Liver (tissue), 9 donors: ENCODE data around the gene MAPK8. TPM values are rescaled to one million over a fixed set of nuclear protein-coding genes. Genes with fewer than 3 reads are reported as not detected.

ENCODE experiments used
- DNase-seq: peaks from one replicate; pipeline ENCODE4 v3.0.0-alpha.2; 2017; ENCODE audit warnings: low spot score
- H3K27ac ChIP-seq, 2 donors: one replicate each; pipeline ENCODE4 v1.7.0; 2013; ENCODE audit warnings: inconsistent platforms in 2 of 2, low read length in 2 of 2, control low read depth in 1 of 2, low read depth in 1 of 2, mild to moderate bottlenecking in 1 of 2
- H3K27me3 ChIP-seq, 4 donors: one replicate each; pipeline versions ENCODE4 v1.6.1 to v1.7.0; 2013; ENCODE audit warnings: low read length in 3 of 4, inconsistent platforms in 1 of 4, mild to moderate bottlenecking in 1 of 4, moderate library complexity in 1 of 4; ENCODE audit not compliant: control insufficient read depth in 4 of 4, insufficient read depth in 4 of 4
- H3K36me3 ChIP-seq, 4 donors: one replicate each; pipeline versions ENCODE4 v1.6.1 to v1.7.0; 2013; ENCODE audit warnings: low read length in 3 of 4, mild to moderate bottlenecking in 3 of 4, low read depth in 1 of 4, moderate library complexity in 1 of 4; ENCODE audit not compliant: control insufficient read depth in 4 of 4, insufficient read depth in 3 of 4
- H3K4me1 ChIP-seq, 4 donors: one replicate each; pipeline versions ENCODE4 v1.6.1 to v1.7.0; 2013; ENCODE audit warnings: low read length in 3 of 4, mild to moderate bottlenecking in 3 of 4, moderate library complexity in 1 of 4; ENCODE audit not compliant: control insufficient read depth in 4 of 4, insufficient read depth in 4 of 4
- H3K4me3 ChIP-seq, 3 donors: one replicate each; pipeline versions ENCODE4 v1.6.1 to v1.7.0; 2013; ENCODE audit warnings: low read length in 3 of 3, control low read depth in 1 of 3, low read depth in 1 of 3, mild to moderate bottlenecking in 1 of 3
- H3K9ac ChIP-seq, 2 donors: one replicate each; pipeline ENCODE4 v1.7.0; 2013; ENCODE audit warnings: low read length in 2 of 2, mild to moderate bottlenecking in 2 of 2, moderate library complexity in 2 of 2, control low read depth in 1 of 2, low read depth in 1 of 2
- H3K9me3 ChIP-seq, 4 donors: one replicate each; pipeline versions ENCODE4 v1.6.1 to v1.7.0; 2013; ENCODE audit warnings: low read length in 3 of 4; ENCODE audit not compliant: control insufficient read depth in 4 of 4
- EGR1 ChIP-seq, 2 donors: IDR thresholded peaks; 2 replicates each; pipeline ENCODE4 v1.6.1; 2016 to 2018; ENCODE audit warnings: antibody characterized with exemption in 2 of 2, low read depth in 2 of 2
- FOXA1 ChIP-seq: IDR thresholded peaks from 2 replicates; pipeline ENCODE4 v1.6.1; 2016; ENCODE audit warnings: antibody characterized with exemption
- FOXA2 ChIP-seq: IDR thresholded peaks from 2 replicates; pipeline ENCODE4 v1.6.1; 2016; ENCODE audit warnings: antibody characterized with exemption
- GABPA ChIP-seq, 2 donors: IDR thresholded peaks in 1 of 2; conservative IDR thresholded peaks in 1 of 2; 2 replicates each; pipeline ENCODE4 v1.6.1; 2016; ENCODE audit warnings: antibody characterized with exemption in 2 of 2, mild to moderate bottlenecking in 1 of 2, moderate library complexity in 1 of 2
- HNF4A ChIP-seq, 2 donors: conservative IDR thresholded peaks; 2 replicates each; pipeline ENCODE4 v1.6.1; 2016; ENCODE audit warnings: antibody characterized with exemption in 2 of 2, mild to moderate bottlenecking in 2 of 2
- HNF4G ChIP-seq: IDR thresholded peaks from 2 replicates; pipeline ENCODE4 v1.6.1; 2016; ENCODE audit warnings: antibody characterized with exemption
- JUND ChIP-seq, 2 donors: IDR thresholded peaks; 2 replicates each; pipeline ENCODE4 v1.6.1; 2016; ENCODE audit warnings: antibody characterized with exemption in 2 of 2
- NR2F2 ChIP-seq: IDR thresholded peaks from 2 replicates; pipeline ENCODE4 v1.6.1; 2016; ENCODE audit warnings: antibody characterized with exemption
- RAD21 ChIP-seq, 2 donors: IDR thresholded peaks; 2 replicates each; pipeline ENCODE4 v1.6.1; 2016; ENCODE audit warnings: antibody characterized with exemption in 2 of 2, mild to moderate bottlenecking in 2 of 2
- RXRA ChIP-seq, 2 donors: IDR thresholded peaks; 2 replicates each; pipeline ENCODE4 v1.6.1; 2017 to 2018; ENCODE audit warnings: antibody characterized with exemption in 2 of 2, mild to moderate bottlenecking in 1 of 2
- SP1 ChIP-seq: IDR thresholded peaks from 2 replicates; pipeline ENCODE4 v1.6.1; 2018; ENCODE audit warnings: antibody characterized with exemption, mild to moderate bottlenecking
- TAF1 ChIP-seq: conservative IDR thresholded peaks from 2 replicates; pipeline ENCODE4 v1.6.1; 2016; ENCODE audit warnings: antibody characterized with exemption, mild to moderate bottlenecking
- YY1 ChIP-seq: IDR thresholded peaks from 2 replicates; pipeline ENCODE4 v1.6.1; 2016; ENCODE audit warnings: antibody characterized with exemption, mild to moderate bottlenecking
- WGBS: extraction: QIAGEN DNeasy Blood & Tissue Kit; methylation state at CpG from one replicate; pipeline ENCODE4 v1.1.7; 2013; 5-methylcytosine and 5-hydroxymethylcytosine counted together
- polyA plus RNA-seq, 2 donors: library from polyadenylated mRNA; stranded (reverse) in 1 of 2; unstranded in 1 of 2; fragments of 200-250 nt in 1 of 2; fragments of >200 nt in 1 of 2; fragmentation: Nextera tagmentation in 1 of 2; extraction: Ambion mirVana in 1 of 2; gene quantifications; one replicate each; pipeline versions ENCODE4 v1.2.1 to v1.2.3, GENCODE V29; 2013 to 2015
- total RNA-seq, 2 donors: library from RNA; depleted of rRNA; stranded (reverse); fragments of >200 nt; gene quantifications; one replicate each; pipeline ENCODE4 v1.2.3, GENCODE V29; 2014
- TF ChIP-seq, protein P1 (sequence below): IDR thresholded peaks from 2 replicates; pipeline ENCODE4 v1.6.1; 2016; ENCODE audit warnings: antibody characterized with exemption
- TF ChIP-seq, protein P2 (sequence below): IDR thresholded peaks from 2 replicates; pipeline ENCODE4 v1.6.1; 2016; ENCODE audit warnings: antibody characterized with exemption
- TF ChIP-seq, protein P3 (sequence below): IDR thresholded peaks from 2 replicates; pipeline ENCODE4 v1.6.1; 2016; ENCODE audit warnings: antibody characterized with exemption
- TF ChIP-seq, protein P4 (sequence below): fragments of 150-350 bp; IDR thresholded peaks from 2 replicates; pipeline ENCODE4 v1.5.1; 2017; ENCODE audit warnings: improper control_type of control experiment, low read depth, low read length; ENCODE audit not compliant: missing input control
- TF ChIP-seq, protein P5 (sequence below): IDR thresholded peaks from 2 replicates; pipeline ENCODE4 v1.6.1; 2016; ENCODE audit warnings: antibody characterized with exemption, mild to moderate bottlenecking
- donor health status: healthy.
- donor health status: healthy.
- donor health status: healthy.
- donor health status: healthy.
- donor health status: healthy.

The MAPK8 gene
- total and polyA plus RNA-seq, 4 donors, result 14.9 to 51.6 (median 24.8) TPM

DNA sequence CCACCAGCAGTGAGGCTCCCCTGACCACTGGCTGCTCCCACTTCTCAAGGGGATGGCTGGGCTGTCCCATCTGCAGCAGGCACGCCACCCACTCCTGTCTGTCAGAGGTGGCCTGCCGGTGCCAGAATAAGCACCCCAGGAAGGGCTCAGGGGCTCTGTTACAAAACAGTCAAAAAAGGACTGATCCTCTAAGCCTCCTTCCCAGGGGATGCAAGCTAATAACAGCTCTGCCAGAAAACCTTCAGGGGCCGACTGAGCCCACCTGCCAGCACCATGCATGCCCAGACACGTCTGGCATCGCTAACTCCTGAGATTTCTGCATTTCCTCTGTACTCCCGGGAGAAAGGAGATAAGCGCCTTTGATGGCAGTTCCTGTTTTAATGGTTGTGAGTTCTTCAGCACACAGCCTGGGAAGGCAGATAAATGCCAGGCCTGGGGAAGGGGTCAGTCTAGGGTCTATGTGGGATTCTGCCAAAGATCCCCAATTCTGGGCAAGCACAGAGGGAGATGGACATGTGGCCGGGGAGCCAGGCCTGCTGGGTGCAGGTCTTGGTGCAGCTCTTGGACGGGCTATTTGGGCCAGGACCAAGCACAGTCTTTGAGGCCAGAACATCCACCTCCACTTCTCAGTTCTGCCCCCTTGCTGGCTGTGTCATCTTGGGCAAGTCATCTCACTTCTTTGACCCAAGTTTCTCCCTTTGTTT is 170.0 kb downstream of the MAPK8 start:
- Histone ChIP-seq H3K27ac (no peak overlapping the region), H3K27me3 (no peaks in the 10 kb centered on the region), H3K9me3 (no peaks in the 10 kb centered on the region), H3K36me3 (no peaks in the 10 kb centered on the region), H3K4me3 (no peak overlapping the region), H3K4me1 (no peaks in the 10 kb centered on the region), H3K9ac (no peak overlapping the region)
- DNase-seq, result peak; percentile 30
- 69% methylated on average over 9 of the region's 9 CpGs for WGBS
- TF ChIP-seq, protein P1, sequence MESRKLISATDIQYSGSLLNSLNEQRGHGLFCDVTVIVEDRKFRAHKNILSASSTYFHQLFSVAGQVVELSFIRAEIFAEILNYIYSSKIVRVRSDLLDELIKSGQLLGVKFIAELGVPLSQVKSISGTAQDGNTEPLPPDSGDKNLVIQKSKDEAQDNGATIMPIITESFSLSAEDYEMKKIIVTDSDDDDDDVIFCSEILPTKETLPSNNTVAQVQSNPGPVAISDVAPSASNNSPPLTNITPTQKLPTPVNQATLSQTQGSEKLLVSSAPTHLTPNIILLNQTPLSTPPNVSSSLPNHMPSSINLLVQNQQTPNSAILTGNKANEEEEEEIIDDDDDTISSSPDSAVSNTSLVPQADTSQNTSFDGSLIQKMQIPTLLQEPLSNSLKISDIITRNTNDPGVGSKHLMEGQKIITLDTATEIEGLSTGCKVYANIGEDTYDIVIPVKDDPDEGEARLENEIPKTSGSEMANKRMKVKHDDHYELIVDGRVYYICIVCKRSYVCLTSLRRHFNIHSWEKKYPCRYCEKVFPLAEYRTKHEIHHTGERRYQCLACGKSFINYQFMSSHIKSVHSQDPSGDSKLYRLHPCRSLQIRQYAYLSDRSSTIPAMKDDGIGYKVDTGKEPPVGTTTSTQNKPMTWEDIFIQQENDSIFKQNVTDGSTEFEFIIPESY, result no peak
- TF ChIP-seq SP1, result no peak
- no peak for TF ChIP-seq NR2F2
- no peak for TF ChIP-seq RXRA (IDR thresholded peaks at IDR 0.05)
- TF ChIP-seq, protein P2, sequence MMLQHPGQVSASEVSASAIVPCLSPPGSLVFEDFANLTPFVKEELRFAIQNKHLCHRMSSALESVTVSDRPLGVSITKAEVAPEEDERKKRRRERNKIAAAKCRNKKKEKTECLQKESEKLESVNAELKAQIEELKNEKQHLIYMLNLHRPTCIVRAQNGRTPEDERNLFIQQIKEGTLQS, result no peak
- no peak for TF ChIP-seq HNF4G
- no peak for TF ChIP-seq JUND (IDR thresholded peaks at IDR 0.05)
- TF ChIP-seq, protein P3, sequence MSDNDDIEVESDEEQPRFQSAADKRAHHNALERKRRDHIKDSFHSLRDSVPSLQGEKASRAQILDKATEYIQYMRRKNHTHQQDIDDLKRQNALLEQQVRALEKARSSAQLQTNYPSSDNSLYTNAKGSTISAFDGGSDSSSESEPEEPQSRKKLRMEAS, result no peak
- TF ChIP-seq FOXA2, result no peak
- TF ChIP-seq GABPA (IDR thresholded peaks at IDR 0.05 in 1 of 2, conservative IDR thresholded peaks at IDR 0.05 in 1 of 2), result no peak
- no peak for TF ChIP-seq TAF1
- TF ChIP-seq FOXA1, result no peak
- no peak for TF ChIP-seq YY1
- TF ChIP-seq HNF4A (conservative IDR thresholded peaks at IDR 0.05), result no peak
- TF ChIP-seq EGR1 (IDR thresholded peaks at IDR 0.05; ENCODE audit: low read depth in 2 of 2), result no peak
- TF ChIP-seq, protein P4, sequence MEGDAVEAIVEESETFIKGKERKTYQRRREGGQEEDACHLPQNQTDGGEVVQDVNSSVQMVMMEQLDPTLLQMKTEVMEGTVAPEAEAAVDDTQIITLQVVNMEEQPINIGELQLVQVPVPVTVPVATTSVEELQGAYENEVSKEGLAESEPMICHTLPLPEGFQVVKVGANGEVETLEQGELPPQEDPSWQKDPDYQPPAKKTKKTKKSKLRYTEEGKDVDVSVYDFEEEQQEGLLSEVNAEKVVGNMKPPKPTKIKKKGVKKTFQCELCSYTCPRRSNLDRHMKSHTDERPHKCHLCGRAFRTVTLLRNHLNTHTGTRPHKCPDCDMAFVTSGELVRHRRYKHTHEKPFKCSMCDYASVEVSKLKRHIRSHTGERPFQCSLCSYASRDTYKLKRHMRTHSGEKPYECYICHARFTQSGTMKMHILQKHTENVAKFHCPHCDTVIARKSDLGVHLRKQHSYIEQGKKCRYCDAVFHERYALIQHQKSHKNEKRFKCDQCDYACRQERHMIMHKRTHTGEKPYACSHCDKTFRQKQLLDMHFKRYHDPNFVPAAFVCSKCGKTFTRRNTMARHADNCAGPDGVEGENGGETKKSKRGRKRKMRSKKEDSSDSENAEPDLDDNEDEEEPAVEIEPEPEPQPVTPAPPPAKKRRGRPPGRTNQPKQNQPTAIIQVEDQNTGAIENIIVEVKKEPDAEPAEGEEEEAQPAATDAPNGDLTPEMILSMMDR, result no peak

GRCh38 chr10:48477141-48477540 is 170.7 kb downstream of the MAPK8 start:
- DNase-seq, result no peak
- Histone ChIP-seq H3K27ac (no peak overlapping the region), H3K36me3 (no peaks in the 10 kb centered on the region), H3K9me3 (no peaks in the 10 kb centered on the region), H3K9ac (no peak overlapping the region), H3K4me3 (no peak overlapping the region), H3K27me3 (no peaks in the 10 kb centered on the region), H3K4me1 (no peaks in the 10 kb centered on the region)
- TF ChIP-seq HNF4A (conservative IDR thresholded peaks at IDR 0.05), result no peak
- no peak for TF ChIP-seq YY1
- TF ChIP-seq FOXA2, result no peak
- TF ChIP-seq, protein P3, result no peak
- no peak for TF ChIP-seq FOXA1
- TF ChIP-seq SP1, result no peak
- TF ChIP-seq RAD21 (IDR thresholded peaks at IDR 0.05), result no peak
- TF ChIP-seq, protein P5, sequence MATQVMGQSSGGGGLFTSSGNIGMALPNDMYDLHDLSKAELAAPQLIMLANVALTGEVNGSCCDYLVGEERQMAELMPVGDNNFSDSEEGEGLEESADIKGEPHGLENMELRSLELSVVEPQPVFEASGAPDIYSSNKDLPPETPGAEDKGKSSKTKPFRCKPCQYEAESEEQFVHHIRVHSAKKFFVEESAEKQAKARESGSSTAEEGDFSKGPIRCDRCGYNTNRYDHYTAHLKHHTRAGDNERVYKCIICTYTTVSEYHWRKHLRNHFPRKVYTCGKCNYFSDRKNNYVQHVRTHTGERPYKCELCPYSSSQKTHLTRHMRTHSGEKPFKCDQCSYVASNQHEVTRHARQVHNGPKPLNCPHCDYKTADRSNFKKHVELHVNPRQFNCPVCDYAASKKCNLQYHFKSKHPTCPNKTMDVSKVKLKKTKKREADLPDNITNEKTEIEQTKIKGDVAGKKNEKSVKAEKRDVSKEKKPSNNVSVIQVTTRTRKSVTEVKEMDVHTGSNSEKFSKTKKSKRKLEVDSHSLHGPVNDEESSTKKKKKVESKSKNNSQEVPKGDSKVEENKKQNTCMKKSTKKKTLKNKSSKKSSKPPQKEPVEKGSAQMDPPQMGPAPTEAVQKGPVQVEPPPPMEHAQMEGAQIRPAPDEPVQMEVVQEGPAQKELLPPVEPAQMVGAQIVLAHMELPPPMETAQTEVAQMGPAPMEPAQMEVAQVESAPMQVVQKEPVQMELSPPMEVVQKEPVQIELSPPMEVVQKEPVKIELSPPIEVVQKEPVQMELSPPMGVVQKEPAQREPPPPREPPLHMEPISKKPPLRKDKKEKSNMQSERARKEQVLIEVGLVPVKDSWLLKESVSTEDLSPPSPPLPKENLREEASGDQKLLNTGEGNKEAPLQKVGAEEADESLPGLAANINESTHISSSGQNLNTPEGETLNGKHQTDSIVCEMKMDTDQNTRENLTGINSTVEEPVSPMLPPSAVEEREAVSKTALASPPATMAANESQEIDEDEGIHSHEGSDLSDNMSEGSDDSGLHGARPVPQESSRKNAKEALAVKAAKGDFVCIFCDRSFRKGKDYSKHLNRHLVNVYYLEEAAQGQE, result no peak
- TF ChIP-seq, protein P4, result no peak
- TF ChIP-seq JUND (IDR thresholded peaks at IDR 0.05), result no peak
- TF ChIP-seq EGR1 (IDR thresholded peaks at IDR 0.05; ENCODE audit: low read depth in 2 of 2), result no peak
- TF ChIP-seq GABPA (IDR thresholded peaks at IDR 0.05 in 1 of 2, conservative IDR thresholded peaks at IDR 0.05 in 1 of 2), result no peak
- no peak for TF ChIP-seq HNF4G
- TF ChIP-seq, protein P2, result no peak
- no peak for TF ChIP-seq NR2F2
